Neuronal stem cell (in vitro differentiated cells): Measurements from ENCODE around the gene TGM5.
"Not testable (repeated sequence)": the region's sequence is repeated elsewhere in the genome, so short reads cannot be mapped to it uniquely, and the experiment has no call there.

Experiments
- DNase-seq: peaks from one replicate; pipeline ENCODE4 v3.0.0-alpha.2; 2013; ENCODE audit warnings: low spot score
- H2AFZ ChIP-seq: one replicate; pipeline ENCODE4 v1.6.1; 2013; ENCODE audit warnings: mild to moderate bottlenecking, low read length, inconsistent platforms
- H2AK5ac ChIP-seq: 2 replicates; pipeline ENCODE4 v1.6.1; 2013; ENCODE audit warnings: low read depth, mild to moderate bottlenecking, inconsistent platforms, low read length, moderate library complexity, mixed read lengths
- H2BK120ac ChIP-seq: 2 replicates; pipeline ENCODE4 v1.6.1; 2013; ENCODE audit warnings: low read depth, mild to moderate bottlenecking, inconsistent platforms, low read length, moderate library complexity, mixed read lengths
- H2BK12ac ChIP-seq: one replicate; pipeline ENCODE4 v1.6.1; 2013; ENCODE audit warnings: low read length, inconsistent platforms
- H2BK15ac ChIP-seq: 2 replicates; pipeline ENCODE4 v1.6.1; 2013; ENCODE audit warnings: mild to moderate bottlenecking, low read length, inconsistent platforms, mixed read lengths
- H2BK5ac ChIP-seq: one replicate; pipeline ENCODE4 v1.6.1; 2013; ENCODE audit warnings: inconsistent platforms, mild to moderate bottlenecking, low read length, moderate library complexity
- H3K14ac ChIP-seq: one replicate; pipeline ENCODE4 v1.6.1; 2013; ENCODE audit warnings: low read length, inconsistent platforms
- H3K18ac ChIP-seq: 2 replicates; pipeline ENCODE4 v1.6.1; 2013; ENCODE audit warnings: low read length, inconsistent platforms
- H3K23ac ChIP-seq: 2 replicates; pipeline ENCODE4 v1.6.1; 2013; ENCODE audit warnings: low read depth, mild to moderate bottlenecking, mixed read lengths, low read length, inconsistent platforms; ENCODE audit not compliant: poor library complexity
- H3K27ac ChIP-seq: replicated peaks from 3 replicates; pipeline ENCODE4 v1.5.1; 2013; ENCODE audit warnings: low read length, inconsistent platforms
- H3K27me3 ChIP-seq, 3 experiments: 2 replicates each; pipeline ENCODE4 v1.6.1; 2013; ENCODE audit warnings: low read length in 3 of 3, mild to moderate bottlenecking in 2 of 3, inconsistent platforms in 1 of 3, low read depth in 1 of 3, mixed read lengths in 1 of 3, moderate library complexity in 1 of 3; ENCODE audit not compliant: control insufficient read depth in 3 of 3, insufficient read depth in 3 of 3
- H3K36me3 ChIP-seq, 2 donors: replicated peaks in 1 of 2; 2 replicates each; pipeline ENCODE4 v1.6.1; 2013; ENCODE audit warnings: low read length in 2 of 2; ENCODE audit not compliant: control insufficient read depth in 2 of 2, insufficient read depth in 2 of 2
- H3K4ac ChIP-seq: 2 replicates; pipeline ENCODE4 v1.6.1; 2013; ENCODE audit warnings: inconsistent platforms, mild to moderate bottlenecking, low read length, moderate library complexity
- H3K4me1 ChIP-seq, 2 donors: 1 replicate in 1 of 2; 2 replicates in 1 of 2; pipeline ENCODE4 v1.6.1; 2013; ENCODE audit warnings: low read length in 2 of 2, low read depth in 1 of 2; ENCODE audit not compliant: control insufficient read depth in 2 of 2, insufficient read depth in 1 of 2
- H3K4me2 ChIP-seq: one replicate; pipeline ENCODE4 v1.6.1; 2013; ENCODE audit warnings: mild to moderate bottlenecking, low read length, inconsistent platforms; ENCODE audit not compliant: insufficient read depth, poor library complexity, severe bottlenecking
- H3K4me3 ChIP-seq, 2 donors: 2 replicates each; pipeline ENCODE4 v1.5.1; 2013; ENCODE audit warnings: low read length in 2 of 2, mild to moderate bottlenecking in 2 of 2, inconsistent platforms in 1 of 2, moderate library complexity in 1 of 2
- H3K79me1 ChIP-seq: one replicate; pipeline ENCODE4 v1.6.1; 2013; ENCODE audit warnings: low read depth, mild to moderate bottlenecking, inconsistent platforms, low read length, moderate library complexity
- H3K9ac ChIP-seq: one replicate; pipeline ENCODE4 v1.6.1; 2013; ENCODE audit warnings: mild to moderate bottlenecking, low read depth, low read length, inconsistent platforms; ENCODE audit not compliant: poor library complexity
- H3K9me3 ChIP-seq, 2 donors: replicated peaks in 1 of 2; 2 replicates each; pipeline versions ENCODE3 to v1.6.1; 2013; ENCODE audit warnings: low read length in 2 of 2, mild to moderate bottlenecking in 2 of 2, inconsistent platforms in 1 of 2, low read depth in 1 of 2, mixed read lengths in 1 of 2, moderate library complexity in 1 of 2; ENCODE audit not compliant: control insufficient read depth in 2 of 2, insufficient read depth in 1 of 2
- H4K8ac ChIP-seq: one replicate; pipeline ENCODE4 v1.6.1; 2013; ENCODE audit warnings: low read depth, mild to moderate bottlenecking, inconsistent platforms, low read length, moderate library complexity
- H4K91ac ChIP-seq: one replicate; pipeline ENCODE4 v1.6.1; 2013; ENCODE audit warnings: low read length, low read depth, mild to moderate bottlenecking, inconsistent platforms; ENCODE audit not compliant: poor library complexity
- whole genome bisulfite sequencing, 2 donors: extraction: QIAGEN DNeasy Blood & Tissue Kit; methylation state at CpG; one replicate each; pipeline ENCODE4 v1.1.7; 2013; ENCODE audit warnings: missing lambda C conversion rate in 2 of 2, mixed read lengths in 1 of 2; ENCODE audit not compliant: insufficient read length in 2 of 2, insufficient replicate concordance in 1 of 2; ENCODE audit errors: extremely low coverage in 2 of 2; 5-methylcytosine and 5-hydroxymethylcytosine counted together

The TGM5 gene

GRCh38 chr15:43198992-43199391, 67.7 kb downstream of the TGM5 start:
- Histone ChIP-seq H3K9me3 (no peaks in the 10 kb centered on the region), H3K9ac (no peak overlapping the region), H3K4me3 (no peak overlapping the region), H3K23ac (no peak overlapping the region), H3K14ac (no peak overlapping the region), H3K18ac (no peak overlapping the region), H2BK12ac (no peak overlapping the region), H4K8ac (no peak overlapping the region), H4K91ac (no peak overlapping the region), H2BK15ac (no peak overlapping the region), H3K4me2 (no peak overlapping the region), H2BK5ac (no peak overlapping the region), H3K4ac (no peak overlapping the region), H3K27ac (no peak overlapping the region), H2BK120ac (no peak overlapping the region), H3K27me3 (peaks cover 0 to 3% (median 0%) of the 10 kb centered on the region in 3 experiments), H2AFZ (no peak overlapping the region), H3K79me1 (no peaks in the 10 kb centered on the region), H3K36me3 (peaks cover 3 to 26% of the 10 kb centered on the region in 2 donors), H2AK5ac (no peak overlapping the region), H3K4me1 (peaks cover 0 to 1% of the 10 kb centered on the region in 2 donors)
- no peak for DNase-seq
- no CpG with 5 or more reads among the region's 3 CpGs for WGBS, 2 donors

- H3K36me3 ChIP-seq, result peaks cover 3 to 30% of the 10 kb centered on the region in 2 donors
- not testable (repeated sequence) for H4K8ac ChIP-seq, H3K18ac ChIP-seq, H2AK5ac ChIP-seq, H3K9me3 ChIP-seq, H4K91ac ChIP-seq, H3K79me1 ChIP-seq, H3K27me3 ChIP-seq, H3K23ac ChIP-seq, H3K4me1 ChIP-seq, H3K4me2 ChIP-seq, H2BK15ac ChIP-seq, H3K4ac ChIP-seq, H3K27ac ChIP-seq, H2BK120ac ChIP-seq, H2BK5ac ChIP-seq, H3K9ac ChIP-seq, H3K14ac ChIP-seq, DNase-seq, H3K4me3 ChIP-seq, H2AFZ ChIP-seq, H2BK12ac ChIP-seq
- no CpG with 5 or more reads among the region's 4 CpGs for WGBS, 2 donors
Measured at GRCh38 chr15:43198556-43198955, 68.2 kb downstream of the TGM5 start.

- H3K4me1 ChIP-seq, H4K91ac ChIP-seq, DNase-seq, H2BK120ac ChIP-seq, H3K9ac ChIP-seq, H3K14ac ChIP-seq, H3K4me3 ChIP-seq, H3K9me3 ChIP-seq, H2AFZ ChIP-seq, H3K27me3 ChIP-seq, H2BK15ac ChIP-seq, H3K4me2 ChIP-seq, H2AK5ac ChIP-seq, H3K4ac ChIP-seq, H2BK12ac ChIP-seq, H3K27ac ChIP-seq, H3K18ac ChIP-seq, H3K79me1 ChIP-seq, H3K23ac ChIP-seq, H2BK5ac ChIP-seq, H4K8ac ChIP-seq: not testable (repeated sequence)
- no CpG with 5 or more reads among the region's 3 CpGs for WGBS, 2 donors
- H3K36me3 ChIP-seq, result peaks cover 6 to 38% of the 10 kb centered on the region in 2 donors
Measured at GRCh38 chr15:43197773-43198172, 69.0 kb downstream of the TGM5 start.

- Histone ChIP-seq H2BK5ac (no peak overlapping the region), H3K9me3 (no peaks in the 10 kb centered on the region)
Measured at GRCh38 chr15:43196760-43197548, 69.8 kb downstream of the TGM5 start.

More at GRCh38 chr15:43196760-43197548, 69.8 kb downstream of the TGM5 start:
- H3K36me3 ChIP-seq, result peaks cover 6 to 46% of the 10 kb centered on the region in 2 donors
- no peak overlapping the region for H3K23ac ChIP-seq
- H3K79me1 ChIP-seq, result no peaks in the 10 kb centered on the region
- no peak overlapping the region for H3K27ac ChIP-seq
- H3K27me3 ChIP-seq, result no peaks in the 10 kb centered on the region
- no peak overlapping the region for H2BK120ac ChIP-seq
- no peak overlapping the region for H2BK12ac ChIP-seq
- no peak overlapping the region for H4K91ac ChIP-seq
- H2AFZ ChIP-seq, result no peak overlapping the region
- no peak overlapping the region for H2BK15ac ChIP-seq
- no peak overlapping the region for H3K18ac ChIP-seq
- DNase-seq, result no peak
- H3K9ac ChIP-seq, result no peak overlapping the region
- no peak overlapping the region for H3K4ac ChIP-seq
- no peak overlapping the region for H3K4me2 ChIP-seq
- no peak overlapping the region for H3K4me3 ChIP-seq
- no peak overlapping the region for H4K8ac ChIP-seq
- WGBS, 2 donors, result no CpG with 5 or more reads among the region's 10 CpGs
- H3K14ac ChIP-seq, result no peak overlapping the region
- no peak overlapping the region for H2AK5ac ChIP-seq
- no peaks in the 10 kb centered on the region for H3K4me1 ChIP-seq
